HG02588 (cell line): Measurements from ENCODE around the gene EHMT2.
"Not testable (repeated sequence)": the region's sequence is repeated elsewhere in the genome, so short reads cannot be mapped to it uniquely, and the experiment has no call there.

Experiments used
- ATAC-seq: cut with Tn5 transposase; IDR thresholded peaks from one replicate; pipeline ENCODE4 v1.9.1; 2021; ENCODE audit warnings: mild to moderate bottlenecking, moderate library complexity; ENCODE audit not compliant: unreplicated experiment

EHMT2 gene

GRCh38 chr6:31874084-31874670 is 23.3 kb downstream of the EHMT2 start:
- no peak for ATAC-seq

- ATAC-seq = no peak
Observed at GRCh38 chr6:31871046-31871659, 26.3 kb downstream of the EHMT2 start.

GRCh38 chr6:31870385-31870921 is 27.0 kb downstream of the EHMT2 start:
- ATAC-seq = no peak

- ATAC-seq = no peak
Observed at GRCh38 chr6:31869343-31869742, 28.2 kb downstream of the EHMT2 start.

GRCh38 chr6:31868658-31868971 is 28.9 kb downstream of the EHMT2 start:
- not testable (repeated sequence) for ATAC-seq

- no peak for ATAC-seq
Observed at GRCh38 chr6:31865205-31866118, 32.0 kb downstream of the EHMT2 start.

GRCh38 chr6:31864818-31865204 is 32.7 kb downstream of the EHMT2 start:
- ATAC-seq = no peak

GRCh38 chr6:31864123-31864562 is 33.4 kb downstream of the EHMT2 start:
- not testable (repeated sequence) for ATAC-seq

- peak; percentile 90 for ATAC-seq
Observed at GRCh38 chr6:31862344-31863235, 34.9 kb downstream of the EHMT2 start, which contains the start of gene NEU1. TSS of gene NEU1 (minus strand) at chr6:31862821. CDS start at chr6:31862776, 45 bp downstream.

- no peak for ATAC-seq
Observed at GRCh38 chr6:31861919-31862343, 35.6 kb downstream of the EHMT2 start.

- no peak for ATAC-seq
Observed at GRCh38 chr6:31861150-31861549, 36.3 kb downstream of the EHMT2 start.

- no peak for ATAC-seq
Observed at GRCh38 chr6:31860349-31860748, 37.1 kb downstream of the EHMT2 start.

GRCh38 chr6:31859923-31860322 is 37.6 kb downstream of the EHMT2 start:
- ATAC-seq = no peak

GRCh38 chr6:31858707-31859106 is 38.8 kb downstream of the EHMT2 start:
- no peak for ATAC-seq

- not testable (repeated sequence) for ATAC-seq
Observed at GRCh38 chr6:31857774-31858173, 39.7 kb downstream of the EHMT2 start.

GRCh38 chr6:31851980-31852718 is 45.3 kb downstream of the EHMT2 start:
- ATAC-seq = not testable (repeated sequence)

GRCh38 chr6:31851485-31851832 is 46.0 kb downstream of the EHMT2 start:
- ATAC-seq = no peak

GRCh38 chr6:31850765-31851484 is 46.6 kb downstream of the EHMT2 start:
- no peak for ATAC-seq

- ATAC-seq = no peak
Observed at GRCh38 chr6:31847276-31847978, 50.1 kb downstream of the EHMT2 start.
